GM12864 (cell line): ENCODE measurements around the gene MEGF6.

ENCODE experiments used
- DNase-seq: peaks from one replicate; pipeline ENCODE4 v3.0.0-alpha.2; 2011; ENCODE audit warnings: low read depth
- H3K4me3 ChIP-seq: 2 replicates; pipeline ENCODE4 v1.5.1; 2011; ENCODE audit warnings: mild to moderate bottlenecking, low read depth, low read length, control low read depth
- CTCF ChIP-seq: IDR thresholded peaks from 2 replicates; pipeline ENCODE4 v1.5.1; 2011; ENCODE audit warnings: low read depth, mild to moderate bottlenecking, moderate library complexity, low read length, control low read depth, inconsistent platforms; ENCODE audit errors: missing control alignments

The MEGF6 gene

DNA sequence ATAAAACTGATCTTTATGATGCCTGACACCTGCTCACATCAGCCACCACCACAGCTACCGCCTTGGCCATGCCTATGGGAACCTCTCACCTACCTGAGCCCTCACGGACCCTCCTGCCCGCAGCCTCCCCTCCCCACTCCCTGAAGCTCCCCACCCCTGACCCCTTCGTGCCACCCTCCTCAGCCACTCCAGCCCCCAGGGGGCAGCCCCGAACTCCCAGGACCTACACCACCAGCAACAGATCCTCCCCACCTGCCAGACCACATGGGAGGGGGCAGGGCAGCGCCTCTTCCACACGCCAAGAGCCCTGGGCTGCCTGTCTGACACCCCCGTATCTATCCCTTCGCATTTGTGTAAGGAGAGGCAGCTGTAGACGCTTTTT lies 171.0 kb downstream of the MEGF6 start:
- DNase-seq = no peak
- no peak for TF ChIP-seq CTCF
- no peak overlapping the region for H3K4me3 ChIP-seq
